22Rv1 (cell line): Measurements from ENCODE around the gene NDRG2.
"Not testable (repeated sequence)": the region's sequence is repeated elsewhere in the genome, so short reads cannot be mapped to it uniquely, and the experiment has no call there.

Experiments used
- H3K27ac ChIP-seq: fragments of 450-650 bp; 2 replicates; pipeline ENCODE4 v1.5.1; 2017
- ZFX ChIP-seq: fragments of 450-650 bp; IDR thresholded peaks from 2 replicates; pipeline ENCODE4 v1.6.1; 2017; ENCODE audit warnings: antibody characterized with exemption, borderline replicate concordance
- TF ChIP-seq, protein P1 (sequence below): fragments of 450-650 bp; IDR thresholded peaks from 2 replicates; pipeline ENCODE4 v1.5.1; 2017; ENCODE audit warnings: mild to moderate bottlenecking

NDRG2 gene

DNA sequence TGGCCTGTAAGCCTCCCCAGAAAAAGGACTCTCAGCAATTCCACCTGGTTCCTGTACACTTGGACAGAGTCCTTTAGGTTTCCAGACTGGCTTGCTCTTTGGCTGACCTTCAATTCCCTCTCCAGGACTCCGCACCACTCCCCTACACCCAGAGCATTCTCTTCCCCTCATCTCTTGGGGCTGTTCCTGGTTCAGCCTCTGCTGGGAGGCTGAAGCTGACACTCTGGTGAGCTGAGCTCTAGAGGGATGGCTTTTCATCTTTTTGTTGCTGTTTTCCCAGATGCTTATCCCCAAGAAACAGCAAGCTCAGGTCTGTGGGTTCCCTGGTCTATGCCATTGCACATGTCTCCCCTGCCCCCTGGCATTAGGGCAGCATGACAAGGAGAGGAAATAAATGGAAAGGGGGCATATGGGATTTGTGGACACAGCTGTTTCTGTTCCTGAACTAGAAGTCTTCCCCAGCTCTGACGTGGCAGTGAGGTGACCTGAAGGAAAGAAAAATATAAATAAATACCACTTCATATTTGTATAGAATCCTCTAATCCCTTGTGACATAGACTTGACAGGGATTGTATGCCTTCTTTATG lies 18.6 kb upstream of the NDRG2 start:
- no peak overlapping the region for H3K27ac ChIP-seq
- TF ChIP-seq, protein P1, sequence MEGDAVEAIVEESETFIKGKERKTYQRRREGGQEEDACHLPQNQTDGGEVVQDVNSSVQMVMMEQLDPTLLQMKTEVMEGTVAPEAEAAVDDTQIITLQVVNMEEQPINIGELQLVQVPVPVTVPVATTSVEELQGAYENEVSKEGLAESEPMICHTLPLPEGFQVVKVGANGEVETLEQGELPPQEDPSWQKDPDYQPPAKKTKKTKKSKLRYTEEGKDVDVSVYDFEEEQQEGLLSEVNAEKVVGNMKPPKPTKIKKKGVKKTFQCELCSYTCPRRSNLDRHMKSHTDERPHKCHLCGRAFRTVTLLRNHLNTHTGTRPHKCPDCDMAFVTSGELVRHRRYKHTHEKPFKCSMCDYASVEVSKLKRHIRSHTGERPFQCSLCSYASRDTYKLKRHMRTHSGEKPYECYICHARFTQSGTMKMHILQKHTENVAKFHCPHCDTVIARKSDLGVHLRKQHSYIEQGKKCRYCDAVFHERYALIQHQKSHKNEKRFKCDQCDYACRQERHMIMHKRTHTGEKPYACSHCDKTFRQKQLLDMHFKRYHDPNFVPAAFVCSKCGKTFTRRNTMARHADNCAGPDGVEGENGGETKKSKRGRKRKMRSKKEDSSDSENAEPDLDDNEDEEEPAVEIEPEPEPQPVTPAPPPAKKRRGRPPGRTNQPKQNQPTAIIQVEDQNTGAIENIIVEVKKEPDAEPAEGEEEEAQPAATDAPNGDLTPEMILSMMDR, result no peak
- no peak for TF ChIP-seq ZFX

DNA sequence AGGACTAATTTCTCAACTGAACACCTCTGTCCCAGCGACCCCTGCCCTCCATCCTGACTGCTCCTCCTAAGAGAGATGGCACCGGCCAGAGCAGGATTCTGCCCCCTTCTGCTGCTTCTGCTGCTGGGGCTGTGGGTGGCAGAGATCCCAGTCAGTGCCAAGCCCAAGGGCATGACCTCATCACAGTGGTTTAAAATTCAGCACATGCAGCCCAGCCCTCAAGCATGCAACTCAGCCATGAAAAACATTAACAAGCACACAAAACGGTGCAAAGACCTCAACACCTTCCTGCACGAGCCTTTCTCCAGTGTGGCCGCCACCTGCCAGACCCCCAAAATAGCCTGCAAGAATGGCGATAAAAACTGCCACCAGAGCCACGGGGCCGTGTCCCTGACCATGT lies 18.1 kb upstream of the NDRG2 start:
- H3K27ac ChIP-seq, result no peak overlapping the region
- TF ChIP-seq, protein P1, result no peak
- TF ChIP-seq ZFX, result no peak

DNA sequence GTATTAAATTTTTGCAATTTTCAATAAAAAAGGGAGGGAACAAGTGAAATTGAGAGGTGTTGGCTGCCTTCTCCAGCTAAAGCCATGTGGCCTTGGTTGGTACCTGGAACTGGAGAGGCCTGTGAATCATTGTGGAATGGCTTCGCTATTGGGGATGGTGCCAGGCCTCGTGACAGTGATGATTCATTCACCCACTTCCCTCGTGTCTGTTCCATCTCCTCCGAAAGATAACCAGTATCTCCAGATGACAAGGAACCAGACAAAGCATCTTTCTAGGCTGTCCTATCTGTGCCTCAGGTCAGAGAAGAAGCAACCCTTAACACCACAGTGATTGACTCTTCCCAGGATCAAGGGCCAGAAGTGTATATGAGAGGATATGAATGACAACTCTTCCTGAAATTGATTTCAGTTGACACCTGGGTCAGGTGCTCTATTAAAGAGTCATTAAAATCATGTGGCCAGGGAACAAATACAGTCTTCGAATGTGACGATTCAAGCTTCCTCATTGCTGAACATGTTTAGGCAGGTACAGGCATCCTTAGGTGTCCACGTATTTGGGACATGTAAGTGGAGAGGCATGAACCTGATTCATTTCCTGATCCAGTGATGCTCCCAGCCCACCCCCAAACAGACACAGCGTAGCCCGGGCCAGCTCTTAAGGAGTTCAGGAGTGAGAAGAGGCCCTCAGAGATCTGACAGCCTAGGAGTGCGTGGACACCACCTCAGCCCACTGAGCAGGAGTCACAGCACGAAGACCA lies 17.0 kb upstream of the NDRG2 start, which contains the start of gene RNASE7:
Gene RNASE7 (plus strand): TSS at position 687 of the 758 bp plus-strand sequence. CDS start 631 bp downstream, outside the sequence.
- TF ChIP-seq, protein P1, result no peak
- TF ChIP-seq ZFX, result no peak

DNA sequence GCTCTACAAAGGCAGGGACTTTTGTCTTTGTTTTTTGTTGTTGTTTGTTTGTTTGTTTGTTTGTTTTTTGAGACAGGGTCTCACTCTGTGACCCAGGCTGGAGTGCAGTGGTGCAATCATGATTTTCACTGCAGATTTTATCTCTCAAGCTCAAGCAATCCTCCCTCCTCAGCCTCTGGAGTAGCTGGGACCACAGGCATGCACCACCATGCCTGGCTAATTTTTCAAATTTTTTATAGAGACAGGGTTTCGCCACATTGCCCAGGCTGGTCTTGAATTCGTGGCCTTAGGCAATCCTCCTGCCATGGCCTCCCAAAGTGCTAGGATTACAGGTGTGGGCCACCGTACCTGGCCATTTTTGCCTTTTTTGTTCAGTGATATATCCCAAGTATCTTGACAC lies 16.1 kb upstream of the NDRG2 start:
- not testable (repeated sequence) for H3K27ac ChIP-seq

More for the DNA sequence above, 17.0 kb upstream of the NDRG2 start, which contains the start of gene RNASE7:
- no peak within 1 kb of the TSS for H3K27ac ChIP-seq

DNA sequence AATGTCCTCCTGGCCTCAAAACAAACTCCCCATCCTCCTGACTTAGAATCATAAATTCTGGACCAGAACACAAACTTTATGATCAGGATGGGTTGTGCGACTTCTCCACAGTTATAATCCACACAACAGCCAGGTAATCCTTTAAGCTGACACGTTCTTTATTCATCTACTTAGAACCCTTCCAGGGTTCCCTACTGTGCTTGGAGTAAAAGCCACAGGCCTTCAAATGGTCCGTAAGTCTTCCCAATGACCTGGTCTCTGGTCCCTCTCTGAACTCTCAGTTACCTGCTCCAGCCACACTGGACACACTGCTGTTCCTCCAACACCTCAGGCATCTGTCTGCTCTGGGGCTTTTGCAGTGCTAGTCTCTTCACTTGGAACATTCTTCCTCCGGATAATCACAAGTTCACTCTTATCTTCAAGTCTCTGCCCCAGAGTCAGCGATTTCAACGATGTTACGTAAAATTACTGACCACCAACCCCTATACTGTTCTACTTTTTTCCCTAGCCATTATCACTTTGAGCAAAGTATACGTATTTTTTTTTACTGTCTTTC lies 15.6 kb upstream of the NDRG2 start:
- no peak for TF ChIP-seq ZFX
- TF ChIP-seq, protein P1, result 0 out of 2 replicates have a peak, but pooled peaks have one; percentile 12
- no peak overlapping the region for H3K27ac ChIP-seq

DNA sequence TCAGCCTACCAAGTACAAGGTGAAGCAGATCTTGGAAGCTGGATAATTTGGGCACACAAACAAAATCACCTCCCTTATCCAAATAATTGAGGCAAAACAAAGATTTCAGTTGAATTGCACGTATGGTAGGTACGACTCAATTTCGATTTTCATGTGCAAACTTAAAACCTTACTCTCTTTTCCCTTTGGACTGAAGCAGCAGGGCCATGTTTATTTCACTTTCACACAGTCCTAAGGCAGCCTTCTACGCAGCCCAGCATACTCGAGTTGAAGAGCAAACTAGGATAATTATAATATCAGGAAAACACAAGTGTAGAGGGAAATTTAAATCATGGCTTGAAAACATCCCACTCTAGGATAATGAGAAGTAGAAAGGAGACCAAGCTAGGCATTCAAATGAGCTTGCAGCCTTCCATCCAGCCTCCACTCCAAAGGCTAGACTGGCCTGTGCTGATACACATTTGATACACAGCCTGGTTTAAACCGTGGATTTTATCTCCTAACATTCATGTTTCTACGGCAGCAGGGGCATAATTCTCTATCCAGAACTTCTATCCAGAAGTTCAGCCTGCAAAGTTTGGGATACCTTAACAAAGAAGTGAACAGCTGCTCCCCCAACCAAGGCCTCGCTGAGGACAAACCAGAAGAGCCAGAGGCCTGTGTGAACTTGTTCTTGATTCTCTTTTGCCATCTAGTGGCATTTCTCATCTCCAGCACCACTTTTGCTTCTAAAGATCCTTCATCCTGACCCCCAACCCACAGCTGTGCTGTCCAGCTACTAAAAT lies 14.9 kb upstream of the NDRG2 start:
- no peak overlapping the region for H3K27ac ChIP-seq
- no peak for TF ChIP-seq ZFX
- TF ChIP-seq, protein P1, result peak; percentile 65
